Spleen (tissue), 11 donors: ENCODE measurements around the gene VPS18. TPM values are rescaled to one million over a fixed set of nuclear protein-coding genes. Genes with fewer than 3 reads are reported as not detected.

Experiments used
- DNase-seq: peaks from one replicate; pipeline ENCODE4 v3.0.0-alpha.2; 2020
- H3K27ac ChIP-seq, 8 donors: fragments of 200-600 bp; sonication (generic) in 7 of 8; 1 replicate in 4 of 8; 2 replicates in 4 of 8; pipeline versions ENCODE4 v1.5.0 to v1.8.0; 2016 to 2021; ENCODE audit warnings: inconsistent platforms in 4 of 8, mild to moderate bottlenecking in 4 of 8, moderate library complexity in 1 of 8
- H3K27me3 ChIP-seq, 7 donors: fragments of 200-600 bp; sonication (generic) in 6 of 7; replicated peaks in 1 of 7; 1 replicate in 4 of 7; 2 replicates in 3 of 7; pipeline versions ENCODE4 v1.5.0 to v1.8.0; 2016 to 2021; ENCODE audit warnings: inconsistent platforms in 3 of 7, mild to moderate bottlenecking in 1 of 7
- H3K36me3 ChIP-seq, 6 donors: fragments of 200-600 bp; sonication (generic) in 5 of 6; 1 replicate in 4 of 6; 2 replicates in 2 of 6; pipeline versions ENCODE4 v1.5.0 to v1.8.0; 2016 to 2021; ENCODE audit warnings: inconsistent platforms in 2 of 6
- H3K4me1 ChIP-seq, 6 donors: fragments of 200-600 bp; sonication (generic) in 5 of 6; 1 replicate in 3 of 6; 2 replicates in 3 of 6; pipeline versions ENCODE4 v1.5.0 to v1.8.0; 2016 to 2021; ENCODE audit warnings: inconsistent platforms in 3 of 6
- H3K4me3 ChIP-seq, 8 donors: fragments of 200-600 bp; sonication (generic) in 7 of 8; 1 replicate in 4 of 8; 2 replicates in 4 of 8; pipeline versions ENCODE4 v1.5.0 to v1.8.0; 2016 to 2021; ENCODE audit warnings: inconsistent platforms in 4 of 8, mild to moderate bottlenecking in 4 of 8, moderate library complexity in 2 of 8
- H3K9me3 ChIP-seq, 8 donors: fragments of 200-600 bp; sonication (generic) in 7 of 8; 1 replicate in 4 of 8; 2 replicates in 4 of 8; pipeline versions ENCODE4 v1.5.0 to v1.8.0; 2016 to 2021; ENCODE audit warnings: inconsistent platforms in 4 of 8
- CTCF ChIP-seq, 11 experiments: fragments of 200-600 bp in 7 of 11; fragments of 450-650 bp in 4 of 11; sonication (generic) in 4 of 11; IDR thresholded peaks in 8 of 11; conservative IDR thresholded peaks in 3 of 11; 1 replicate in 7 of 11; 2 replicates in 4 of 11; pipeline versions ENCODE4 v1.4.0 to v1.8.0; 2016 to 2021; ENCODE audit warnings: antibody characterized with exemption in 11 of 11, inconsistent platforms in 4 of 11, mild to moderate bottlenecking in 1 of 11
- POLR2A ChIP-seq, 3 donors: fragments of 450-650 bp; IDR thresholded peaks; one replicate each; pipeline ENCODE4 v1.5.1; 2017; ENCODE audit warnings: antibody characterized with exemption in 3 of 3, mild to moderate bottlenecking in 1 of 3
- POLR2AphosphoS5 ChIP-seq, 3 donors: sonication (generic); formaldehyde crosslinking; IDR thresholded peaks; one replicate each; pipeline ENCODE4 v1.5.1; 2017; ENCODE audit warnings: antibody characterized with exemption in 3 of 3
- WGBS, 5 donors: extraction: QIAGEN DNeasy Blood & Tissue Kit in 3 of 5; methylation state at CpG; one replicate each; pipeline versions ENCODE4 v1.1.5 to v1.1.7; 2013 to 2018; 5-methylcytosine and 5-hydroxymethylcytosine counted together
- intact Hi-C: fragments of 100-400 bp; cut with DNase I; formaldehyde crosslinking; loops from one replicate; pipeline ENCODE4 v1.15.0; 2023; ENCODE audit warnings: low total_unique reads
- polyA plus RNA-seq, 3 donors: library from polyadenylated mRNA; stranded (reverse); fragments of 200-250 nt; gene quantifications; one replicate each; pipeline ENCODE4 v1.2.1, GENCODE V29; 2013
- total RNA-seq, 7 donors: library from RNA; depleted of rRNA in 3 of 7; stranded (reverse); fragments of >200 nt in 3 of 7; fragmentation: NEBNext Ultra II Directional in 4 of 7; extraction: Animal tissue kit (Norgen Biotek cat#: 25700) in 4 of 7; gene quantifications; one replicate each; pipeline versions ENCODE4 v1.1.0 to v1.2.1, GENCODE V29; 2016 to 2021
- donor health status: healthy with polysubstance abuse.
- donor health status: DM: no; HTN: no; CAD: no; lungs with moderate emphysema.
- donor health status: DM: no; HTN: no; CAD: no.
- donor health status: Bipolar disorder and iron deficiency.
- donor health status: healthy.
- donor health status: DM: no; HTN: no; CAD: no.
- donor health status: DM: yes; HTN: yes; CAD: no.

The VPS18 gene
- total and polyA plus RNA-seq, 10 donors = 7.2 to 29.1 (median 22.3) TPM

- Histone ChIP-seq H3K4me3 (peak overlapping the region; percentile 35 to 76 (median 50)), H3K27ac (peak overlapping the region; percentile 87 to 93 (median 88)), H3K4me1 (peaks cover 31 to 63% (median 53%) of the 10 kb centered on the region in 6 donors), H3K9me3 (no peaks in the 10 kb centered on the region), H3K27me3 (no peaks in the 10 kb centered on the region), H3K36me3 (peaks cover 0 to 7% (median 0%) of the 10 kb centered on the region in 6 donors)
- no peak for DNase-seq
- TF ChIP-seq POLR2A (IDR thresholded peaks at IDR 0.05) (no peak), CTCF (IDR thresholded peaks at IDR 0.05 in 8 of 11, conservative IDR thresholded peaks at IDR 0.05 in 3 of 11) (no peak), POLR2AphosphoS5 (IDR thresholded peaks at IDR 0.05) (no peak)
- 17 to 23% (median 20%) methylated on average over 13 to 15 of the region's 15 CpGs for WGBS, 5 donors
- intact Hi-C loops = loop anchor here (5.0 kb wide), 1 partner anchor 35 kb away; no protein-coding TSS in a partner anchor
Observed at GRCh38 chr15:40942337-40942854, 48.1 kb downstream of the VPS18 start.

DNA sequence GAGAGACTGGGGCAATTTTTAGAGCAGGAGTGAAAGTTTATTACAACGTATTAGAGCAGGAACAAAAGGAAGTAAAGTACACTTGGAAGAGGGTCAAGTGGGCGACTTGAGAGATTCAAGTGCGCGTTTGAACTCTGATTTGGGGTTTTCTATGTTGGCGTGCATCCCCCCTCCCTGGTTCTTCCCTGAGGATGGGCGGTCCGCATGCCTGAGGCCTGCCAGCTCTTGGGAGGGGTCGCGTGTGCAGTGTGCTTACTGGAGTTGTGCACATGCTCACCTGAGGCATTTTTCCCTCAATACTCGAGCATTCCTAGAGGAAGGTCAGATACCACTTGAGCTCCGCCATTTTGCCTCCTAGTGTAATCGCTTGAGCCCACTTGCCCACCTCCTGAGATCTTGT is 48.6 kb downstream of the VPS18 start:
- Histone ChIP-seq H3K36me3 (peaks cover 0 to 7% (median 0%) of the 10 kb centered on the region in 6 donors), H3K27ac (peak overlapping the region in 7 of 8 donors; percentile 87 to 93 (median 88)), H3K9me3 (no peaks in the 10 kb centered on the region), H3K27me3 (no peaks in the 10 kb centered on the region), H3K4me3 (peak overlapping the region in 4 of 8 donors; percentile 35 to 76 (median 53)), H3K4me1 (peaks cover 31 to 58% (median 50%) of the 10 kb centered on the region in 6 donors)
- whole genome bisulfite sequencing, 5 donors = 58 to 75% (median 65%) methylated on average over 12 of the region's 12 CpGs
- DNase-seq = no peak
- intact Hi-C loops = loop anchor here (5.0 kb wide), 1 partner anchor 36 kb away; no protein-coding TSS in a partner anchor
- TF ChIP-seq CTCF (IDR thresholded peaks at IDR 0.05 in 8 of 11, conservative IDR thresholded peaks at IDR 0.05 in 3 of 11) = no peak

- intact Hi-C loops = loop anchor here (5.0 kb wide), 1 partner anchor 37 kb away; no protein-coding TSS in a partner anchor
- TF ChIP-seq POLR2AphosphoS5 (IDR thresholded peaks at IDR 0.05) = no peak
- TF ChIP-seq POLR2A (IDR thresholded peaks at IDR 0.05) = no peak
- no peak for TF ChIP-seq CTCF (IDR thresholded peaks at IDR 0.05 in 8 of 11, conservative IDR thresholded peaks at IDR 0.05 in 3 of 11)
- WGBS, 5 donors = 78 to 96% (median 87%) methylated on average over 9 of the region's 9 CpGs
- no peaks in the 10 kb centered on the region for H3K9me3 ChIP-seq
- no peak for DNase-seq
- no peak overlapping the region for H3K4me3 ChIP-seq
- no peak overlapping the region for H3K27ac ChIP-seq
- no peaks in the 10 kb centered on the region for H3K27me3 ChIP-seq
- peaks cover 31 to 50% (median 44%) of the 10 kb centered on the region in 6 donors for H3K4me1 ChIP-seq
- H3K36me3 ChIP-seq = no peaks in the 10 kb centered on the region
Observed at GRCh38 chr15:40943764-40944365, 49.6 kb downstream of the VPS18 start.

GRCh38 chr15:40944510-40945296 is 50.5 kb downstream of the VPS18 start:
- Histone ChIP-seq H3K9me3 (no peaks in the 10 kb centered on the region), H3K36me3 (no peaks in the 10 kb centered on the region), H3K4me1 (peaks cover 29 to 42% (median 39%) of the 10 kb centered on the region in 6 donors), H3K27ac (no peak overlapping the region), H3K4me3 (no peak overlapping the region), H3K27me3 (no peaks in the 10 kb centered on the region)
- intact Hi-C loops = loop anchor here (5.0 kb wide), 1 partner anchor 37 kb away; no protein-coding TSS in a partner anchor
- WGBS, 5 donors = 94 to 96% (median 94%) methylated on average over 11 of the region's 11 CpGs
- DNase-seq = no peak
- TF ChIP-seq POLR2A (IDR thresholded peaks at IDR 0.05) (no peak), CTCF (IDR thresholded peaks at IDR 0.05 in 8 of 11, conservative IDR thresholded peaks at IDR 0.05 in 3 of 11) (no peak), POLR2AphosphoS5 (IDR thresholded peaks at IDR 0.05) (no peak)
